HepG2 (cell line): ENCODE results near the gene PHB1. TPM values are rescaled to one million over a fixed set of nuclear protein-coding genes. Genes with fewer than 3 reads are reported as not detected.

Source experiments
- CBX1 ChIP-seq: IDR thresholded peaks from one replicate; pipeline ENCODE4 v1.6.1; 2016; ENCODE audit warnings: antibody characterized with exemption, low read depth
- FLYWCH1 ChIP-seq: sonication (generic); formaldehyde crosslinking; IDR thresholded peaks from 2 replicates; pipeline ENCODE4 v1.8.1; 2023; ENCODE audit warnings: mild to moderate bottlenecking, missing genetic modification reagents
- HNRNPH1 ChIP-seq: fragments of 200-400 bp; formaldehyde crosslinking; optimal IDR thresholded peaks from 2 replicates; pipeline ENCODE3; 2017; ENCODE audit warnings: mild to moderate bottlenecking, low read depth, low read length
- NCOA2 ChIP-seq: sonication (generic); formaldehyde crosslinking; IDR thresholded peaks from 2 replicates; pipeline ENCODE4 v1.8.0; 2022; ENCODE audit warnings: inconsistent platforms
- RBM39 ChIP-seq: fragments of 200-400 bp; formaldehyde crosslinking; IDR thresholded peaks from one replicate; pipeline ENCODE4 v1.6.1; 2018; ENCODE audit warnings: antibody characterized with exemption, mild to moderate bottlenecking, low read depth, low read length; ENCODE audit not compliant: poor library complexity, severe bottlenecking
- SMAD1 ChIP-seq: sonication (generic); formaldehyde crosslinking; IDR thresholded peaks from 2 replicates; pipeline ENCODE4 v1.4.0; 2020; ENCODE audit warnings: missing genetic modification reagents, low read depth, mild to moderate bottlenecking, borderline replicate concordance
- YEATS4 ChIP-seq: sonication (generic); formaldehyde crosslinking; IDR thresholded peaks from 2 replicates; pipeline ENCODE4 v1.4.0; 2020; ENCODE audit warnings: missing genetic modification reagents, borderline replicate concordance
- ZBTB8A ChIP-seq: sonication (generic); formaldehyde crosslinking; IDR thresholded peaks from 2 replicates; pipeline ENCODE4 v1.4.0; 2020; ENCODE audit warnings: mild to moderate bottlenecking, low read depth, missing genetic modification reagents, borderline replicate concordance
- ZNF292 ChIP-seq: sonication (generic); formaldehyde crosslinking; IDR thresholded peaks from 2 replicates; pipeline ENCODE4 v1.8.1; 2022; ENCODE audit warnings: mild to moderate bottlenecking, low read depth, missing genetic modification reagents, borderline replicate concordance
- ZNF850 ChIP-seq: sonication (generic); formaldehyde crosslinking; conservative IDR thresholded peaks from 2 replicates; pipeline ENCODE4 v1.9.0; 2021; ENCODE audit warnings: mild to moderate bottlenecking, missing genetic modification reagents
- polyA plus RNA-seq, 8 experiments: library from polyadenylated mRNA; depleted of rRNA in 3 of 8; stranded (reverse) in 7 of 8; unstranded in 1 of 8; fragments of >200 nt; fragmentation: Illumina TruSeq in 4 of 8; extraction: Trizol in 4 of 8; gene quantifications; 2 replicates each; pipeline versions ENCODE4 v1.2.1 to v1.2.3, GENCODE V29; 2011 to 2016; ENCODE audit warnings: low read depth in 4 of 8, missing spikeins in 1 of 8, mixed read lengths in 1 of 8; ENCODE audit not compliant: insufficient read depth in 1 of 8
- total RNA-seq, 5 experiments: library from RNA; depleted of rRNA; stranded (reverse); fragments of >200 nt; fragmentation: Illumina TruSeq; extraction: Trizol; gene quantifications; 2 replicates each; pipeline ENCODE4 v1.2.3, GENCODE V29; 2016; ENCODE audit warnings: low read depth in 1 of 5
- TF ChIP-seq, protein P1 (sequence below): sonication (generic); formaldehyde crosslinking; IDR thresholded peaks from 2 replicates; pipeline ENCODE4 v1.5.0; 2020; ENCODE audit warnings: missing genetic modification reagents, mild to moderate bottlenecking, borderline replicate concordance
- TF ChIP-seq, protein P2 (sequence below): sonication (generic); formaldehyde crosslinking; IDR thresholded peaks from 2 replicates; pipeline ENCODE4 v1.5.0; 2020; ENCODE audit warnings: mild to moderate bottlenecking, low read depth, missing genetic modification reagents, borderline replicate concordance
- TF ChIP-seq, protein P3 (sequence below): sonication (generic); formaldehyde crosslinking; IDR thresholded peaks from 2 replicates; pipeline ENCODE4 v1.8.1; 2022; ENCODE audit warnings: low read depth, mild to moderate bottlenecking, missing genetic modification reagents
- TF ChIP-seq, protein P4 (sequence below): sonication (generic); formaldehyde crosslinking; IDR thresholded peaks from one replicate; pipeline ENCODE4 v1.5.1; 2020; ENCODE audit warnings: mild to moderate bottlenecking, missing genetic modification reagents; ENCODE audit errors: not compliant biosample characterization

Gene PHB1
- total and polyA plus RNA-seq, 2 of the 13 experiments (the other 11 are each of a cell fraction or from before 2014, with no cell fraction given): 515 to 688 TPM

DNA sequence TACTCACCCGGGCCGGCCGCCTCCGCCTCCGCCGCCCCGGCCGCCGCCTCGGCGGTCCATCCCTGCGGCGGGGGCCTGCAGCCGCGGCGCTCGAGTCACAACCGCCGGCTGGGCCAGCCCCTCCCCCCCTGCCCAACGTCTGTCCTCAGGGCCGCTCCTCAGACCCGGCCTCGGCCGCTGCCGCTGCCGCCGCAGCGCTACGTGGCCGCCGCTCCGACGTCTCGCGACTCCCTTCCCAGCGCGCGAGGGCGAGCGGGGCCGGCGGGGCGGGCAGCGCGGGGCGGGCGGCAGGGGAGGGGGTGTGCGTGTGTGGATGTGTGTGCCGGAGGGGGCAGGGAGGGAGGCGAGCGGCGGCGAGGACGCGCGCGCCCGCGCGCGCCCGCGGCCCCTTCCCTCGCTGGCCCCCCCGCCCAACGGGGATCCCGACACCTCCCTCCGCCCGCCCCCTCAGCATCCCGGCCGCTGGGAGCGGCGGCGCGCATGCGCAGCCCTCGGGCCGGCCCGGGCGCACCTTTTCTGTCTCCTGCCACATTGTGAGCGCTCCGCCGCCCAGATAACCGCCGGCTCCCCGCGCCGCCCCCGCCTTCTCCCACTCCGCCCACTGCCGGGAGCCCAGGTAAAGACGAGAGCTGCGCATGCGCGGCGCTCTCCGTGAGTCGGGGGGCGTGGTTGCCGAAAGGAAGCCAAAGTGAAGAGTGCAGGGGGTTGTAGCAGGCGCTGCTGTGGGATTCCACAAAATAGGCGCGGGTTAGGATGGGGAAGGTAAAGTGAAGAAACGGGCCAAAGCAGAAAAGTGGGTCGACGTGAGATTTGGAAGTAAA is 52.6 kb downstream of the PHB1 start, which contains the start of gene ZNF652 (continued):
- no peak for TF ChIP-seq ZBTB8A (CRISPR knock-in tag)
- TF ChIP-seq RBM39: peak; percentile 20
- TF ChIP-seq, protein P1, sequence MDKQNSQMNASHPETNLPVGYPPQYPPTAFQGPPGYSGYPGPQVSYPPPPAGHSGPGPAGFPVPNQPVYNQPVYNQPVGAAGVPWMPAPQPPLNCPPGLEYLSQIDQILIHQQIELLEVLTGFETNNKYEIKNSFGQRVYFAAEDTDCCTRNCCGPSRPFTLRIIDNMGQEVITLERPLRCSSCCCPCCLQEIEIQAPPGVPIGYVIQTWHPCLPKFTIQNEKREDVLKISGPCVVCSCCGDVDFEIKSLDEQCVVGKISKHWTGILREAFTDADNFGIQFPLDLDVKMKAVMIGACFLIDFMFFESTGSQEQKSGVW: no peak
- TF ChIP-seq ZNF292 (CRISPR knock-in tag): no peak
- TF ChIP-seq SMAD1: no peak; the same call in 1 of the 2 replicates
- 0 out of 2 replicates have a peak, but pooled peaks have one; percentile 47 for TF ChIP-seq YEATS4 (CRISPR knock-in tag)
- no peak for TF ChIP-seq FLYWCH1 (CRISPR knock-in tag)
- no peak for TF ChIP-seq CBX1
- TF ChIP-seq, protein P2, sequence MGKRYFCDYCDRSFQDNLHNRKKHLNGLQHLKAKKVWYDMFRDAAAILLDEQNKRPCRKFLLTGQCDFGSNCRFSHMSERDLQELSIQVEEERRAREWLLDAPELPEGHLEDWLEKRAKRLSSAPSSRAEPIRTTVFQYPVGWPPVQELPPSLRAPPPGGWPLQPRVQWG: no peak
- TF ChIP-seq HNRNPH1: no peak
- TF ChIP-seq, protein P3, sequence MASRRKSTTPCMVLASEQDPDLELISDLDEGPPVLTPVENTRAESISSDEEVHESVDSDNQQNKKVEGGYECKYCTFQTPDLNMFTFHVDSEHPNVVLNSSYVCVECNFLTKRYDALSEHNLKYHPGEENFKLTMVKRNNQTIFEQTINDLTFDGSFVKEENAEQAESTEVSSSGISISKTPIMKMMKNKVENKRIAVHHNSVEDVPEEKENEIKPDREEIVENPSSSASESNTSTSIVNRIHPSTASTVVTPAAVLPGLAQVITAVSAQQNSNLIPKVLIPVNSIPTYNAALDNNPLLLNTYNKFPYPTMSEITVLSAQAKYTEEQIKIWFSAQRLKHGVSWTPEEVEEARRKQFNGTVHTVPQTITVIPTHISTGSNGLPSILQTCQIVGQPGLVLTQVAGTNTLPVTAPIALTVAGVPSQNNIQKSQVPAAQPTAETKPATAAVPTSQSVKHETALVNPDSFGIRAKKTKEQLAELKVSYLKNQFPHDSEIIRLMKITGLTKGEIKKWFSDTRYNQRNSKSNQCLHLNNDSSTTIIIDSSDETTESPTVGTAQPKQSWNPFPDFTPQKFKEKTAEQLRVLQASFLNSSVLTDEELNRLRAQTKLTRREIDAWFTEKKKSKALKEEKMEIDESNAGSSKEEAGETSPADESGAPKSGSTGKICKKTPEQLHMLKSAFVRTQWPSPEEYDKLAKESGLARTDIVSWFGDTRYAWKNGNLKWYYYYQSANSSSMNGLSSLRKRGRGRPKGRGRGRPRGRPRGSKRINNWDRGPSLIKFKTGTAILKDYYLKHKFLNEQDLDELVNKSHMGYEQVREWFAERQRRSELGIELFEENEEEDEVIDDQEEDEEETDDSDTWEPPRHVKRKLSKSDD (CRISPR knock-in tag): no peak
- 0 out of 2 replicates have a peak, but pooled peaks have one; percentile 8 for TF ChIP-seq NCOA2 (CRISPR knock-in tag)
- TF ChIP-seq, protein P4, sequence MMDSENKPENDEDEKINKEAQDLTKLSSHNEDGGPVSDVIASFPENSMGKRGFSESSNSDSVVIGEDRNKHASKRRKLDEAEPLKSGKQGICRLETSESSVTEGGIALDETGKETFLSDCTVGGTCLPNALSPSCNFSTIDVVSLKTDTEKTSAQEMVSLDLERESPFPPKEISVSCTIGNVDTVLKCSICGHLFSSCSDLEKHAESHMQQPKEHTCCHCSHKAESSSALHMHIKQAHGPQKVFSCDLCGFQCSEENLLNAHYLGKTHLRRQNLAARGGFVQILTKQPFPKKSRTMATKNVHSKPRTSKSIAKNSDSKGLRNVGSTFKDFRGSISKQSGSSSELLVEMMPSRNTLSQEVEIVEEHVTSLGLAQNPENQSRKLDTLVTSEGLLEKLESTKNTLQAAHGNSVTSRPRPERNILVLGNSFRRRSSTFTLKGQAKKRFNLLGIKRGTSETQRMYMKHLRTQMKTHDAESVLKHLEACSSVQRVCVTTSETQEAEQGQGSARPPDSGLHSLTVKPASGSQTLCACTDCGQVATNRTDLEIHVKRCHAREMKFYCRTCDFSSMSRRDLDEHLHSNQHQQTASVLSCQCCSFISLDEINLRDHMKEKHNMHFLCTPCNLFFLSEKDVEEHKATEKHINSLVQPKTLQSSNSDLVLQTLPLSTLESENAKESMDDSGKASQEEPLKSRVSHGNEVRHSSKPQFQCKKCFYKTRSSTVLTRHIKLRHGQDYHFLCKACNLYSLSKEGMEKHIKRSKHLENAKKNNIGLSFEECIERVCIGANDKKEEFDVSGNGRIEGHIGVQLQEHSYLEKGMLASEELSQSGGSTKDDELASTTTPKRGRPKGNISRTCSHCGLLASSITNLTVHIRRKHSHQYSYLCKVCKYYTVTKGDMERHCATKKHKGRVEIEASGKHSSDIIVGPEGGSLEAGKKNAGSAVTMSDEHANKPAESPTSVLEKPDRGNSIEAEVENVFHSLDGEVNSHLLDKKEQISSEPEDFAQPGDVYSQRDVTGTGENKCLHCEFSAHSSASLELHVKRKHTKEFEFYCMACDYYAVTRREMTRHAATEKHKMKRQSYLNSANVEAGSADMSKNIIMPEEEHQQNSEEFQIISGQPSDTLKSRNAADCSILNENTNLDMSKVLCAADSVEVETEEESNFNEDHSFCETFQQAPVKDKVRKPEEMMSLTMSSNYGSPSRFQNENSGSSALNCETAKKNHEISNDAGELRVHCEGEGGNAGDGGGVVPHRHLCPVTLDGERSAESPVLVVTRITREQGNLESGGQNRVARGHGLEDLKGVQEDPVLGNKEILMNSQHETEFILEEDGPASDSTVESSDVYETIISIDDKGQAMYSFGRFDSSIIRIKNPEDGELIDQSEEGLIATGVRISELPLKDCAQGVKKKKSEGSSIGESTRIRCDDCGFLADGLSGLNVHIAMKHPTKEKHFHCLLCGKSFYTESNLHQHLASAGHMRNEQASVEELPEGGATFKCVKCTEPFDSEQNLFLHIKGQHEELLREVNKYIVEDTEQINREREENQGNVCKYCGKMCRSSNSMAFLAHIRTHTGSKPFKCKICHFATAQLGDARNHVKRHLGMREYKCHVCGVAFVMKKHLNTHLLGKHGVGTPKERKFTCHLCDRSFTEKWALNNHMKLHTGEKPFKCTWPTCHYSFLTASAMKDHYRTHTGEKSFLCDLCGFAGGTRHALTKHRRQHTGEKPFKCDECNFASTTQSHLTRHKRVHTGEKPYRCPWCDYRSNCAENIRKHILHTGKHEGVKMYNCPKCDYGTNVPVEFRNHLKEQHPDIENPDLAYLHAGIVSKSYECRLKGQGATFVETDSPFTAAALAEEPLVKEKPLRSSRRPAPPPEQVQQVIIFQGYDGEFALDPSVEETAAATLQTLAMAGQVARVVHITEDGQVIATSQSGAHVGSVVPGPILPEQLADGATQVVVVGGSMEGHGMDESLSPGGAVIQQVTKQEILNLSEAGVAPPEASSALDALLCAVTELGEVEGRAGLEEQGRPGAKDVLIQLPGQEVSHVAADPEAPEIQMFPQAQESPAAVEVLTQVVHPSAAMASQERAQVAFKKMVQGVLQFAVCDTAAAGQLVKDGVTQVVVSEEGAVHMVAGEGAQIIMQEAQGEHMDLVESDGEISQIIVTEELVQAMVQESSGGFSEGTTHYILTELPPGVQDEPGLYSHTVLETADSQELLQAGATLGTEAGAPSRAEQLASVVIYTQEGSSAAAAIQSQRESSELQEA (CRISPR knock-in tag): peak; percentile 84
- no peak for TF ChIP-seq ZNF850 (CRISPR knock-in tag)
